Ammon's horn (tissue), 1 donor: ENCODE measurements around the gene ZNF236.
A peak's percentile ranks its signal among the peaks of the same experiment; 100 is the strongest.
"Not testable (repeated sequence)": the region's sequence is repeated elsewhere in the genome, so short reads cannot be mapped to it uniquely, and the experiment has no call there.

Source experiments
- DNase-seq: peaks from one replicate; pipeline ENCODE4 v3.0.0-alpha.2; 2016; ENCODE audit warnings: low spot score

ZNF236 gene

DNA sequence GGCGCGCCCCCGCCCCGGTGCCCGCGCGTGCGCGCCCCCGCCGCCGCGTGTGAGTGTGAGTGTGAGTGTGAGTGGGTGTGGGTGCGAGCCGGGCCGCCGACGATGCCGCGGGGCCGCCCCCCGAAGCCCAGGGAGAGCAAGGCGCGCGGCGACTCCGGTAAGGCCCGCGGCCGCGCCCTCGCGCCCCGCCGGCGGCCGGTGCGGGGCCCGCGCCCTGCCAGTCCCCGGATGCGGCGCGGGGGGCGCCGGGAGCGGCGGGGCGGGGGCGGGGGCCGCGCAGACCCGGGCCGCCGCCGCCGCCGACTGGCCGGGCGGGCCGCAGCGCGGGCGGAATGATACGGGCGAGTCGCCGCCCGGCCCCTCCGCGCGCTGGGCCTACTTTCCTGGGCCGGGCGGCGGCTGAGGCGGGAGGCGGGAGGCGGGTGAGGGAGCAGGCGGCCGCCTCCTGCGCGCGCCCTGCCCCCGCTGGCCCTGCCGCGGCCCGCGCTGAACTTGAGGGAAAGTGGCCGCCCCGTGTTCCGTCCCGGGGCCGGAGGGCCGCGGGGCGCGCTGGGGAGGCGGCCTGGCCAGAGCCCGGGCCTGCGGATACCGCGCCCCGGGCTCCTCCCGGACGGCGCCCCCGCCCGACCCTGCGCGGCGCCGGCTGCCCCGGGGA, at the start of gene ZNF236:
ZNF236 (plus strand) TSS at position 52 of the 655 bp plus-strand sequence; CDS start at position 103, 51 bp downstream.
- DNase-seq, result peak; percentile 70

- no peak for DNase-seq
Observed at GRCh38 chr18:76772665-76773064, 49.7 kb upstream of the ZNF236 start.

GRCh38 chr18:76777036-76777435, 45.3 kb upstream of the ZNF236 start:
- not testable (repeated sequence) for DNase-seq

- DNase-seq, result no peak
Observed at GRCh38 chr18:76783786-76784484, 38.4 kb upstream of the ZNF236 start.

- DNase-seq, result no peak
Observed at GRCh38 chr18:76785872-76786271, 36.5 kb upstream of the ZNF236 start.

- no peak for DNase-seq
Observed at GRCh38 chr18:76788571-76789317, 33.6 kb upstream of the ZNF236 start.

DNA sequence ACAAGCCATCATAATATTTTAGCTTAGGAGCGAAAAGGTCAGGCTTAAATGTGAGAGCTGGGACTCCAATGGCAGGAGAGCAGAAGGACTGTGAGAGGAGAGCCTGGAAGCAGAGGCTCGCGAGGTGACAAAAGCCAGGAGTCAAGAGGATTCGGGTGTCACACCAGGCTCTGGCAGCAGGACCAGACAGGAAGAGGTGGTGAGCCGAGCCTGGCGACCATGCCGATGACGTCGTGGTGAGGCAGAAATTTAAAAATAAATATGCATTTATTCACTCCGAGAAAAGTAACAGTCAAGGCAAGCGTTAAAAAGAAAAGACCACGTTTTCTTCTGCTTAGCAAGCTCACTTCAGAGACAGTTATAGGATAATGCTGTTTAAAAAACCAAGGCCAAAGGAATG, 31.3 kb upstream of the ZNF236 start:
- DNase-seq, result no peak

- no peak for DNase-seq
Observed at GRCh38 chr18:76791642-76792041, 30.7 kb upstream of the ZNF236 start.

DNA sequence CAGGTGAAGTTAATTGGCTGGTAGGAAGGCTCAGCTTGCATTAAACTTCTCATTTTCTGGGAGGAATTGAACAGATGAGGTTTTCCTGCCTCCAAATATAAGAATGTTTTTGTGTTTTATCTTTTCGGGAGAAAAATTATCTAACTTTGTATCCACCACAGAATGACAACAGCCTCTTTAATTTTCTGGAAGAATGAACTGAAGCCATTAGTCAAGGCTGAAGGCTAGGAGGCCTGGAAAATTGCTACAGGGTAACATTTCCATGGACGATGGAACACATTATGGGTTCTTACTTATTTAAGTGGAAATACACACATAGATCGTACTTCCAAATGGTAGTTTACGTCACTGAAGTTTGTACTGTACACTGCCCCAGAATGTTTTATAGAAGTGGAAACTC, 28.0 kb upstream of the ZNF236 start:
- DNase-seq, result no peak

DNA sequence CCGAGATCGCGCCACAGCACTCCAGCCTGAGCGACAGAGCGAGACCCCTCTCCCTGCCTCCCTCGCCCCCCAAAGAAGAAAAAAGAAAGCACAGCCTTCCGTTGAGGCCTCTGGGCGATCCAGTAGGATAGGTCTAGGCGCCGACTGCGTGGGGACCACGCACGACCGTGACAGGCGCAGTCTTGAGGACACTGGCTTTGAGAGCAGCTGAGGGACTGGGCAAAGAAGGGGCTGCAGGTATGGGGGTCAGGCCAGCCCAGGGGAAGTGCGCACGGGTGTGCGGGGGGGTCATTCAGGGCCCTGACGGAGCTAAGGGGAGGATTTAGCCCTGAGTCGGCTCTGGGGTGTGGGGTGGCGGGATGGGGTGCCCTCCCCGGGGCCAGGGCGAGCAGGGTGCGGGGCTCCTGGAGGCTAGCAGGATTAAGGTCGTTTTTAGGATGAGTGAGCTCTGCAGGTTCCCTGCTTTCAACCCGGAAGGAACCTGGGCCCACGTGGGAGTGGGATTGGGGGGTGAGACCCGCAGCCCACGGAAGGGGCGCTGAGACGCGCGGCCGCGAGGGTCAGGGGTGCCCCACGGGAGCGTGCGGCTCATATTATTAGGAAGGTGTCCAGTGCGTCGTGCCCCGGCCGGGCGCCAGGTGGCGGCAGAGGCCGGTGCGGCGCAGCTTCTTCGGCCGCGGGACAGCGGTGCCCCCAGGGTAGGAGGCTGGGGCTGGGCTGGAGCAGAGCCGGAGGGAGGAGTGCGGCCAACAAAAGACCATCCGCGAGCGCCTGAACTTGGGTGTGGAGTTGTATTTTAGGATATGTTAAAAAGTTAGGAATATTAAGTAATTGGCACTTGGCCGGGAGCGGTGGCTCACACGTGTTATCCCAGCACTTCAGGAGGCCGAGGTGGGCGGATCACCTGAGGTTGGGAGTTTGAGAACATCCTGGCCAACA, 20.5 kb upstream of the ZNF236 start:
- DNase-seq, result peak; percentile 62

DNA sequence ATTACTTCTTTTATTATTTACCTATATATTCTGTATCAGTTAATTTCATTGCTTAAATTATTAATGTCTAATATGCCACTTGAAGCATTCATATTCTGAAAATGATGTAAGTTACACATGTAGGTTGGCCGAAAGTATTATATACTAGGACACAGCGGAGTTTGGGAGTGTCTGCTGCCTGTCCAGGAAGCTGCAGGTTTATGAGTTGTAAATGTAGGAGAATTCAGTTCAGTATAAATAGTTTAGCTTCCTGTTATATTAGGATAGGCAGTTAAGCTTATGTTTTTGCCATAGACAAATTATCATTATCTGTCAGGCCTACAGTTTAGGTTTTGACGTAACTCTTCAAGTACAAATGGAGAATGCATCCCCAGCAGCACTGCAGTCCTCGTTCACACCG, 18.9 kb upstream of the ZNF236 start:
- DNase-seq, result no peak

- DNase-seq, result peak; percentile 78
Observed at GRCh38 chr18:76803814-76804213, 18.5 kb upstream of the ZNF236 start.

DNA sequence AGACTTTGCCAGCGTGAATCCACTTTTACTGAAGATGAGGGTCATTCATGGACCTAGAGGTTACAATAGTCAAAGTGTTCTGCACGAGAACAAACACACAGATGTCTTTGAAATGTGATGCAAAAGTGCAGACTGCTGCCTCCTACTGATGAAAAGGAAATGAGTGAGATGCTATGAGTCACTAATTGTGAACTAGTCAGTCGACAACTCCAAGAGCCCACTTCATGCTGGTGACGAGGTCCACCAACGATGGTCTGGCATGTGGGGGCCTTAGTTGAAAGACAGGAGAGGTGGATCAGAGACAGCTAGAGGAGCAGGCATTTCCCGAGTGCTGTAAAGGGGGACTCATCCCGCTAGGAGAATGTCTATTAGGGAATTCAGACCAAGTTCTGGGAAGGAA, 17.1 kb upstream of the ZNF236 start:
- DNase-seq, result no peak

- no peak for DNase-seq
Observed at GRCh38 chr18:76806301-76806700, 16.1 kb upstream of the ZNF236 start.

GRCh38 chr18:76808561-76808960, 13.8 kb upstream of the ZNF236 start:
- no peak for DNase-seq

- DNase-seq, result not testable (repeated sequence)
Observed at GRCh38 chr18:76811530-76811929, 10.8 kb upstream of the ZNF236 start.

DNA sequence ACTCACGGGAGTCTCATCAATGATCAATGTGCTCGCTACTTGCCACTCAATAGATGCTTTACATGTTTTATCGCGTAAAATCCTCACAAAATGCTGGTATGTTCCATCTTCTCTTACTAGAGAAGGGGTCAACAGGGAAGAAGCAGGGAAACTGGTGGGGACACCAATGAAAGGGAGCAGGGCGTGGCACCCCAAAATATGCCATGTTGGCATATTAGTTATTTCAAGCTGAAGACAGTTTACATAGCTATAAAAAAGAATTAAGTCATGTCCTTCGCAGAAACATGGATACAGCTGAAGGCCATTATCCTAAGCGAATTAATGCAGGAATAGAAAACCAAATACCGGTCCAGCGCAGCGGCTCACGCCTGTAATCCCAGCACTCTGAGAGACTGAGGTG, 8.1 kb upstream of the ZNF236 start:
- DNase-seq, result no peak

- no peak for DNase-seq
Observed at GRCh38 chr18:76816127-76816526, 6.2 kb upstream of the ZNF236 start.

- no peak for DNase-seq
Observed at GRCh38 chr18:76817888-76818611, 4.3 kb upstream of the ZNF236 start.

DNA sequence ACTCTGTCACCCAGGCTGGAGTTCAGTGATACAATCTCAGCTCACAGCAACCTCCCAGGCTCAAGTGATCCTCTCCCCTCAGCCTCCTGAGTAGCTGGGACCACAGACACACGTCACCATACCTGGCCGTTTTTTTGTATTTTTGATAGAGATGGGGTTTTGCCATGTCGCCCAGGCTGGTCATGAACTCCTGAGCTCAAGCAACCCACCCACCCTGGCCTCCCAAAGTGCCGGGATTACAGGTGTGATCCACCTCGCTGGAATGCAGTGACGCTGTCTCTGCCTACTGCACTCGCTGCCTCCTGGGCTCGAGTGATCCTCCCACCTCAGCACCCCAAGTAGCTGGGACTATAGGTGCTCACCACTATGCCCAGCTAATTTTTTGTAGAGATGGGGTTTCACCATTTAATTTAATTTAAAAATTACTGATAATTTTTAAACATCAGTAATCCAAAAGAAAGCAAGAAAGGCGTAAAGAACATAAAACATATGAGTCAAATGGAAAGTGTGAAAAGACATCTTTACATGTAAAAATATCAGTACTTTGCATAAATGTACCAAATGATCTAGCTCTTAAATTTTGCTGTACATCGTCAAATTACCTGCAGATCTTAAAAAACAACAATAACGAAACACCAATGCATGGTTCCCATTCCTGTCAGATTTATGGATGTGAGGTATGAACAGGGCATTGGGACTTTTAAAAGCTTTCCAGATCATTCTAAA, 2.8 kb upstream of the ZNF236 start:
- DNase-seq, result no peak
